ENCODE results near the gene AADAT.

AADAT gene

DNA sequence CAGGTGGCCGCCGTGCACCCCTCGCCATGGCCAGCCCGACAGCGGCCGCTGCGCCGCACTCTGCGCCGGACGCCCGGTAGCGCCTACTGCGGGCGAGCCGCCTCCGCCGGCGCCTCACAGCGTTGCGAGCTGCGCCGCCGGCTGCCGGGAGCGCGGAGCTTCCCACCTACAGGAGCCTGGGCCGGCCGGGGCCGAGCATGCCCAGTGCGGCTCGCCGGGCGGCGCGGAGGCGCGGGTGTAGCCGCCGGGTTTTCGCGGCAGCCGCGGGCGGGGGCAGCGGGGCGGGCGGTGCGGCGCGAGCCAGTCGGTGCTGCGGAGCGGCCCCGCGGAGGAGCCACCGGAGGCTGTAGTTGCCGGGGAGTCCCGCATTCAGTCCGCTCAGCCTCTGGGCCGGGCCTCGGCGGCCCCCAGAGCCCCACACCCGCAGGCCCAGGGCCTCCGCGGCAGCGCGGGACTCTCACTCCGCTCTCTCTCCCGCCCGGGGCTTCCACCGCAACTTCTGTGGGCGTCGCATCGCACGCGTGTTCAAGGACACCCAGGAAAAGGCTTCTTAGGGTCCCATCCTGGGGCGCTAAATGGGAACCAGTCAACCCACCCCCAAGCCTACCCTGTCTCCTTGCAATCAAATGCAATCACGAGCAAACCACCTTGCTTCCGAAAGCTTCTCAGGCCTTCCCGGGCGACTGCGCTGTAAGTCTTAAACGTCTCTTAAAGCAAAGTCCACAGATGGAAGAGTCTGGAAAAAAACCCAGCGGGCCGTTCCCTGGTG lies 63.3 kb downstream of the AADAT start, which contains the start of gene MFAP3L:
Gene MFAP3L (minus strand): TSS at position 143 of the 769 bp plus-strand sequence. CDS start 20,518 bp downstream, outside the sequence.
- FAIRE-seq (peak; percentile 48), DNase-seq (ENCODE audit: insufficient read length, low spot score) (peak; percentile 78)
- TF ChIP-seq POLR2AphosphoS5 (IDR thresholded peaks at IDR 0.05; ENCODE audit: low read depth, low read length) (no peak), PAX5 (IDR thresholded peaks at IDR 0.05; ENCODE audit: insufficient read depth, low read length, severe bottlenecking) (no peak), POLR2A (IDR thresholded peaks at IDR 0.05; ENCODE audit: low read depth, low read length) (no peak), POU2F2 (IDR thresholded peaks at IDR 0.05; ENCODE audit: low read depth, low read length) (no peak), TAF1 (IDR thresholded peaks at IDR 0.05; ENCODE audit: low read depth, low read length) (no peak), SPI1 (IDR thresholded peaks at IDR 0.05; ENCODE audit: low read depth, low read length) (no peak)

DNA sequence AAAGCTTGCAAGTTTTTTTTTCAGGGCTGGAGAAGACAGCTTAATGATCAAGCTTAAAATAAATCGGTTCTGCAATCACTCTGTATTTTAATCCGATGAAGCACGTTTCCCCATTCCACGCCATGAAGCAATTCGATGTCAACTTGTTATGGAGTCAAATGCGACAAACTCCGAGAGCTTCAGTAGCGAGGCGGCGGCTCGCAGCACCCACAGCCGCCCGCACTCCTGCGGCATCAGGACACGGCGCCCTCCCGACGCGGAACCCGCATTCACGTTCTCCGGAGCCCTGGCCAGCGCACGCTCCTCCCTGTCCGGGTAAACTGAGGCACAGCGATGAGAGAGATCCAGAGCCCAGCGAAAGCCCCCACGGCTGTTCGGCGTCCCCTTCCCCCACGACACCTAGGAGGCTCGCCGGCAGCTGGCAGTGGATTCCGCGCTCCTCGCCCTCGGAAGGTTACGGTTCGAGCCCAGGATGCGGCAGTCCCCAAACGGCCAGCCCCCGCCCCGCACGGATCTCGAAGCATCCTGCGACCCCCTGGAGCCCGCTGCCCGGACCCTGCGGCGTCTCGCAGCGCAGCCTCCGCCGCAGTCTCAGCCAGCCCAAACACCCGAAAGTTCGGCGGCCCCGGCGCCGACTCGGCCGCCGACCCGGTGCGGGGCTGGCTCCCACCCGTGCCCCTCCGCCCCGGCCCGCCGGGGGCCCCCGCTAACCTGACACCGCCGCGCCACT lies 64.1 kb downstream of the AADAT start:
- TF ChIP-seq POLR2AphosphoS5 (IDR thresholded peaks at IDR 0.05; ENCODE audit: low read depth, low read length) (no peak), TAF1 (IDR thresholded peaks at IDR 0.05; ENCODE audit: low read depth, low read length) (no peak), POLR2A (IDR thresholded peaks at IDR 0.05; ENCODE audit: low read depth, low read length) (no peak), SPI1 (IDR thresholded peaks at IDR 0.05; ENCODE audit: low read depth, low read length) (no peak), PAX5 (IDR thresholded peaks at IDR 0.05; ENCODE audit: insufficient read depth, low read length, severe bottlenecking) (no peak), POU2F2 (IDR thresholded peaks at IDR 0.05; ENCODE audit: low read depth, low read length) (no peak)
- DNase-seq (ENCODE audit: insufficient read length, low spot score) (no peak), FAIRE-seq (no peak)

DNA sequence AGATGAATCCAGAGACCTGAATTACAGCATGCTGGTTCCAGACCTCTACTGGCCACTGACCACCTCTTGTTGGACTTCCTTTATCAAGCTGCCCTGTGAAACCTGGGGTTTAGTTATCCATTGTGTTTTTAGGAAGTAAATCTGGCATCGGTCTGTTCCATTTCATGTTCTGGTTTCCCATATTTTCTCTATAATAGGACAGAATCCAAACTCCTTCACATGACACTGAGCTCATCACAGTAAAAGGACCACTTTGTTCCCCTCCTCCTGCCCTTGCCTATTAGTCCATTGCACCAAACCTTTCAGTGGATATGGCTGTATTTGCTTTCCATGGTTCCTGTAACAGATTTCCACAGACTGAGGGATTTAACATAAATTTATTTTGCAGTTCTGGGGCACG lies 67.5 kb downstream of the AADAT start:
- FAIRE-seq (no peak), DNase-seq (ENCODE audit: insufficient read length, low spot score) (no peak)
- no peak for TF ChIP-seq POLR2AphosphoS5 (IDR thresholded peaks at IDR 0.05; ENCODE audit: low read depth, low read length)
- no peak for TF ChIP-seq TAF1 (IDR thresholded peaks at IDR 0.05; ENCODE audit: low read depth, low read length)
- TF ChIP-seq SPI1 (IDR thresholded peaks at IDR 0.05; ENCODE audit: low read depth, low read length), result no peak
- no peak for TF ChIP-seq PAX5 (IDR thresholded peaks at IDR 0.05; ENCODE audit: insufficient read depth, low read length, severe bottlenecking)
- TF ChIP-seq POU2F2 (IDR thresholded peaks at IDR 0.05; ENCODE audit: low read depth, low read length), result no peak
- TF ChIP-seq POLR2A (IDR thresholded peaks at IDR 0.05; ENCODE audit: low read depth, low read length), result no peak

DNA sequence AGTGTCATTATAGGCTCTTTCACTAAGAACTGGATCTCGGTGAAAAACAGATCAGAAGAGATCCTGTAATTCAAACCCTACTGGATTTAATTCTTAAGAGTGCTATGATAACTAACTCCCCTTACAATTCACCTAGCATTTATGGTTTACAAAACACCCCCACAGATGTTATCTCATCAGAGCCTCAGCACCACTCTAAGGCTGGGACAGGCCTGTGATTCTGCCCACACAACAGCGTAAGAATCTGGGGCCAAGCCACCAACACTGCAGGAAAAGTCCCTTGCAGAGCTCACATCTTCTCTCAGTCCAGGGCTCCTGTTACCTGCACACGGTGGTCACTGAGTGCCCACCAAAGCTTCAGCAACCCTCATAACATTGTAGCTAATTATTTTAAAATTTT lies 72.5 kb downstream of the AADAT start:
- DNase-seq (ENCODE audit: insufficient read length, low spot score) (no peak), FAIRE-seq (no peak)
- TF ChIP-seq SPI1 (IDR thresholded peaks at IDR 0.05; ENCODE audit: low read depth, low read length) (no peak), POLR2A (IDR thresholded peaks at IDR 0.05; ENCODE audit: low read depth, low read length) (no peak), TAF1 (IDR thresholded peaks at IDR 0.05; ENCODE audit: low read depth, low read length) (no peak), POU2F2 (IDR thresholded peaks at IDR 0.05; ENCODE audit: low read depth, low read length) (no peak)

DNA sequence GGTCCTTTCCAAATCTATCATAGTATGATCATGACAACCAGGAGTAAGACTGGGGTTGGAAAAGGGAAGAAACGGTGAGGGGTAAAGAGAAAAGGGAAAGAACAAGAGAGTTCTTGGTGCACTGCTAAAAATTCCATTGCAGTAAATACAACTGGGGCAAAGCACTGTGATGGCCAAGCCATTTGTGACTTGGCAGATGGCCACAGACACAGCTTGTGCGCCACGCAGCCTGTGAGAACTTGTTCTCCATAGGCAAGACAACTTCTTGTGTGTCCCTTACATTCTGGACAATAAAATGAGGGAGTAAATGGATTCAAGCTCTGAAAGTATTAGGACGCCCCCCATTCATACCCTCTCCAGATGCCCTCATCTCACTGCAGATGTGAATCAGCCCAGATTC lies 74.5 kb downstream of the AADAT start:
- FAIRE-seq (no peak), DNase-seq (ENCODE audit: insufficient read length, low spot score) (no peak)
- TF ChIP-seq POU2F2 (IDR thresholded peaks at IDR 0.05; ENCODE audit: low read depth, low read length) (no peak), POLR2AphosphoS5 (IDR thresholded peaks at IDR 0.05; ENCODE audit: low read depth, low read length) (no peak), SPI1 (IDR thresholded peaks at IDR 0.05; ENCODE audit: low read depth, low read length) (no peak), PAX5 (IDR thresholded peaks at IDR 0.05; ENCODE audit: insufficient read depth, low read length, severe bottlenecking) (no peak), TAF1 (IDR thresholded peaks at IDR 0.05; ENCODE audit: low read depth, low read length) (no peak), POLR2A (IDR thresholded peaks at IDR 0.05; ENCODE audit: low read depth, low read length) (no peak)

DNA sequence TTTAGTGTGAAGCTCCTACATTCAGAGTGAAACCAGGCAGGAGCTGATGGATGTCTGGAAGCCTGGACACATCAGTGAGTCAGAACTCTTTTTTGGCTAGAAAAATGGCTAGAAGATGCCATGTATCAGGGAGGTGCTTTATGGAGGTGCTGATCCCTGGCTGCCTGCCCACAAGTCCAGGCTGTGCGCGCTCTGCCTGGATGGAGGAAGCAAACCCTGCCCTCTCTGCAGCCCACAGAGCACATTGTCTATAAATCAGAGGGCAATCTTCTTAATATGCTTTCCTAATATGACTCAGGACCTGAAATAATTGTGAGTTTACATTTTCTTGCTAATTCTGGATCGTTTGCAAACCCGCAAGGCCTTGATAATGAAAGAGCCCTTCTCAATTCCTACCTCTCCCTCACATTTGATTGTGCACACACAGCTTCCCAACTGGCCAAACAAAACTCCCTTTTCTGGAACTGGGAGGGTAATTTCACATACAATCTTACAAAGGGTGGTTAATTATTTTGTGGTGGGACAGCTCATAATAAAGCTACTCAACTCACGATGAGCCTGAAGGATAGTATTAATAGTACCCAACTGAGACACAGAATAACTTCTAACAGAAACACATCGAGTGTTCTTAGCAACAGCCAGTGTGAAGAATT lies 75.3 kb downstream of the AADAT start:
- DNase-seq (ENCODE audit: insufficient read length, low spot score) (no peak), FAIRE-seq (no peak)
- TF ChIP-seq TAF1 (IDR thresholded peaks at IDR 0.05; ENCODE audit: low read depth, low read length) (no peak), POLR2AphosphoS5 (IDR thresholded peaks at IDR 0.05; ENCODE audit: low read depth, low read length) (no peak), POLR2A (IDR thresholded peaks at IDR 0.05; ENCODE audit: low read depth, low read length) (no peak), PAX5 (IDR thresholded peaks at IDR 0.05; ENCODE audit: insufficient read depth, low read length, severe bottlenecking) (no peak), POU2F2 (IDR thresholded peaks at IDR 0.05; ENCODE audit: low read depth, low read length) (no peak), SPI1 (IDR thresholded peaks at IDR 0.05; ENCODE audit: low read depth, low read length) (no peak)

DNA sequence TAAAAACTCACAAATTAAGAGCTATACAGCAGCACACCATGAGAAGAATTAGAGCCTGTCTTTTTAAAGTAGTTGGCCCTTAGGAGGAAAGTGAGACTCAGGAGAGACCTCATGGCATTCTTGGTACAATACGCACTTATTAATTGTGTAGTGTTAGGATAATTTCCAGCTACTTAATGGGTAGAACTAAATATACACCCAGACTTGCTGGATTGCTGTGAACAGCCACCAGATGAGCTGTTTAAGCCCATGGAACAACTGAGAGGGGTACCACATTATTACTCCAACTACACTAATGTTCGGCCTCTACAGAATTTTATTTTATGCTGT lies 77.2 kb downstream of the AADAT start:
- no peak for DNase-seq (ENCODE audit: insufficient read length, low spot score)
- FAIRE-seq, result no peak
- TF ChIP-seq POLR2AphosphoS5 (IDR thresholded peaks at IDR 0.05; ENCODE audit: low read depth, low read length), result no peak

DNA sequence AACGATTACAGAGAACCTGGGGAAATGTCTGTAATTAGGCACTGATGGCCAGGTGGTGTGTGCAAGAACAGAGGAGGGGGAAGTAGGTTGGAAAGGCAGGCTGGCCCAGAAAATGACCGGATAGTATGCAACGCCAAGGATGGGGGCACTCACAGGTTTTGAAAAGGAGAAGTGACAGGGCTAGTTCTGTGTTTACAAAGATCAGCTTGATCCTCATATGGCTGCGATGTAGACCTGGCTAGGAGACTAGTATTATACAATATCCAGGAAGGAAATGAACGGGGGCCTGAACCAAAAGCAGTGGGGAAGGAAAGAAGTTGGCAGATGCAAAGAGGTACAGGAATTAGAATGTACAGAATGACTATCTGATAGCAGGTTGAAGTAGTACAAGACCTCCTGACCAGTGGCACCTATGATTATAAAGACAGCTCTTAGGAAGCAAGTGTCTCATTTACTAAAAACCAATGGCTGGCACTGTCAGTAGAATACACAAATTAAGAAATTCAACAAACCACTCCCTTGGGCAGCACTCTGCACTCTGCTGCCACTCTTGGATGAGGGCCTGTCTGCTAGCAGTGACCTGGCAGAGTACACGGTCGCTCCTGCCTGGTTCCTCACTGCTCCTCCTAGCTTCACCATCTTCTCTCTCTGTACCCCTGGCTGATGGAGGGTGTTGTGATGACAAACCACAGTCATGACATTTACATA lies 77.7 kb downstream of the AADAT start:
- DNase-seq (ENCODE audit: insufficient read length, low spot score), result no peak
- no peak for TF ChIP-seq PAX5 (IDR thresholded peaks at IDR 0.05; ENCODE audit: insufficient read depth, low read length, severe bottlenecking)
- no peak for TF ChIP-seq POLR2A (IDR thresholded peaks at IDR 0.05; ENCODE audit: low read depth, low read length)
- no peak for TF ChIP-seq POU2F2 (IDR thresholded peaks at IDR 0.05; ENCODE audit: low read depth, low read length)
- no peak for TF ChIP-seq POLR2AphosphoS5 (IDR thresholded peaks at IDR 0.05; ENCODE audit: low read depth, low read length)
- no peak for TF ChIP-seq TAF1 (IDR thresholded peaks at IDR 0.05; ENCODE audit: low read depth, low read length)
- no peak for TF ChIP-seq SPI1 (IDR thresholded peaks at IDR 0.05; ENCODE audit: low read depth, low read length)

More for the DNA sequence above, 77.7 kb downstream of the AADAT start:
- FAIRE-seq, result no peak

Data from GM12891 (cell line).